ENCODE results near the gene SCAF11. TPM values are rescaled to one million over a fixed set of nuclear protein-coding genes. Genes with fewer than 3 reads are reported as not detected.
A peak's percentile ranks its signal among the peaks of the same experiment; 100 is the strongest.

The SCAF11 gene
- total and polyA plus RNA-seq, 8 donors: 88.4 to 142 (median 129) TPM

DNA sequence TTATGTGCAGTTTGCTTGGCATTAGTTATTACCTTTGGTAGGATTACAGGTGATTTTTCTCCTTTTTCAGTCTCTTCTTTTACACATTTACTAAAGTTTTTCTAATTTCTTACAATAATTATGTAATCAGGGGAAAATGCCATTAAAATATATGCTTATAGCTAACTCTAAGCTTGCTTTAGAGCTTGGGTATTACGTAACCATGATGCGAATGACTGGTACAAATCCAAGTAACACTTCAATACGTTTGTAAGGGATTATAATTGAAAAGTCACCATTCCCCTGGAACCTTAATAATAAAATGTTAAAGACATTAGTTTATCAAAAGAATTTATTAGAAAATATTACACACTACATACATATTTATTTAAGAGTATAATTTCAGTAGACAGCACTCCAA lies 71.6 kb downstream of the SCAF11 start:
- TF ChIP-seq, protein P1, sequence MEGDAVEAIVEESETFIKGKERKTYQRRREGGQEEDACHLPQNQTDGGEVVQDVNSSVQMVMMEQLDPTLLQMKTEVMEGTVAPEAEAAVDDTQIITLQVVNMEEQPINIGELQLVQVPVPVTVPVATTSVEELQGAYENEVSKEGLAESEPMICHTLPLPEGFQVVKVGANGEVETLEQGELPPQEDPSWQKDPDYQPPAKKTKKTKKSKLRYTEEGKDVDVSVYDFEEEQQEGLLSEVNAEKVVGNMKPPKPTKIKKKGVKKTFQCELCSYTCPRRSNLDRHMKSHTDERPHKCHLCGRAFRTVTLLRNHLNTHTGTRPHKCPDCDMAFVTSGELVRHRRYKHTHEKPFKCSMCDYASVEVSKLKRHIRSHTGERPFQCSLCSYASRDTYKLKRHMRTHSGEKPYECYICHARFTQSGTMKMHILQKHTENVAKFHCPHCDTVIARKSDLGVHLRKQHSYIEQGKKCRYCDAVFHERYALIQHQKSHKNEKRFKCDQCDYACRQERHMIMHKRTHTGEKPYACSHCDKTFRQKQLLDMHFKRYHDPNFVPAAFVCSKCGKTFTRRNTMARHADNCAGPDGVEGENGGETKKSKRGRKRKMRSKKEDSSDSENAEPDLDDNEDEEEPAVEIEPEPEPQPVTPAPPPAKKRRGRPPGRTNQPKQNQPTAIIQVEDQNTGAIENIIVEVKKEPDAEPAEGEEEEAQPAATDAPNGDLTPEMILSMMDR (IDR thresholded peaks at IDR 0.05): no peak
- DNase-seq (no peak), ATAC-seq (no peak)
- H3K4me1 ChIP-seq: no peaks in the 10 kb centered on the region
- H3K27ac ChIP-seq: no peak overlapping the region
- peaks cover 0 to 62% of the 10 kb centered on the region in 2 donors for H3K36me3 ChIP-seq
- no peaks in the 10 kb centered on the region for H3K27me3 ChIP-seq
- H3K4me3 ChIP-seq: no peak overlapping the region
- no peaks in the 10 kb centered on the region for H3K9me3 ChIP-seq
- intact Hi-C loops (cut with DNase I): no loop called here

DNA sequence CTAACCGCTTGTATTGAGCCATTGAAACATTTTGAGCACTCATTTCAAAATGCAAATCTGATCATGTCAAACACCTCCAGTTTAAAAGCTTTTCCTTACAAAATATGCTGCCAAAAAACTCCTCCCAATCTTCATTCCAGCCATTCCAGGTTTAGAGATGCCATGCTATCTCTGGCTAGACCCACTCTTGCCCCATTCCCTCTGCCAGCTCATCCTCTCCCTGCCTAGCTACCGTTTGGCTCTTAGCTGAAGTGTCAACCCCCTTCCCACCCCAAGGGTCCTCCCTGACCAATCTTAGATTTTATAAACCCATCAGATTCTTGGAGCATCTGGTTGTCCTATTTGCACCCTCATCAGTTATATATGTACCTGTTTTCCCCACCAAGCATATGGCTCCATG lies 75.0 kb downstream of the SCAF11 start:
- ATAC-seq: no peak
- TF ChIP-seq, protein P1 (IDR thresholded peaks at IDR 0.05): no peak
- Histone ChIP-seq H3K4me1 (no peaks in the 10 kb centered on the region), H3K27ac (no peak overlapping the region), H3K27me3 (no peaks in the 10 kb centered on the region), H3K9me3 (no peaks in the 10 kb centered on the region), H3K36me3 (peaks cover 0 to 28% of the 10 kb centered on the region in 2 donors), H3K4me3 (no peak overlapping the region)
- intact Hi-C loops (cut with DNase I): no loop called here
- DNase-seq: no peak

DNA sequence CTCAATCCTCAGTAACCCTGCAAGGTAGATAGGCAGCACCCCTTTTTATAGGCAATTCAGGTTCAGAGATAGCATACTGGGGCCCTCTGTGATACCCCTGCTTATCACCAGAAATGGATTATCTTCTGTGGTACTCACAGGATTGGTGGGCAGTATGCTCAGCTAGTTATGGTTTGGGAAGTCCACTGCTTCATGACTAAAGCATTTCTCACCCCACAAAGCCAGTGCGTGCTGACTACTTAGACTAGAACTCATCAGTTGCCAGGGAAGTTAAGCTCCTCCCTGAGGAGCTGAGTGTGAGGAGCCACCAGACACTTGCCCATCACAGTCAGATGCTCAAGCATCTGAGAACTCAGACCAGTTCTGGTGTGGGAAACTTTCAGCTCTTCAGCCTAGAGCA lies 76.3 kb downstream of the SCAF11 start:
- H3K9me3 ChIP-seq: no peaks in the 10 kb centered on the region
- TF ChIP-seq, protein P1 (IDR thresholded peaks at IDR 0.05): no peak
- ATAC-seq (peak; percentile 40), DNase-seq (no peak)
- intact Hi-C loops (cut with DNase I): no loop called here
- H3K4me1 ChIP-seq: no peaks in the 10 kb centered on the region
- H3K27me3 ChIP-seq: no peaks in the 10 kb centered on the region
- H3K36me3 ChIP-seq: peaks cover 0 to 21% of the 10 kb centered on the region in 2 donors
- no peak overlapping the region for H3K27ac ChIP-seq
- no peak overlapping the region for H3K4me3 ChIP-seq

DNA sequence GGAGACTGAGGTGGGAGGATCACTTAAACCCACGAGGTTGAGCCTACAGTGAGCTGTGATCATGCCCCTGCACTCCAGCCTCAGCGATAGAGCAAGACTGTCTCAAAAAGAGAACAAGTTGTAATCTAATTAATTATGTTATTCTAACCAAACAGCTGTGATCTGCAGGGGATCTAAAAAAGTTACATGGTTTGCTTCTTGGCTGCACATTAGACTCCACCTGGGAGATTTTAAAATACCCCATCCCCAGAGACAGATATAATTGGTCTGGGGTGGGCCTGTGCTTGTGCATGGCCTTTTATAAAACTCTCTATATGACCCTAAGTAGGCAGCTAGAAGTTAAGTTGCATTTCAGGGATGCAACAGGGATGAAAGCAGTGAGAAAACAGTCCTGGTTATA lies 76.7 kb downstream of the SCAF11 start:
- no peak for DNase-seq
- Histone ChIP-seq H3K36me3 (peaks cover 0 to 19% of the 10 kb centered on the region in 2 donors), H3K27ac (no peak overlapping the region), H3K4me1 (no peaks in the 10 kb centered on the region), H3K4me3 (no peak overlapping the region), H3K9me3 (no peaks in the 10 kb centered on the region), H3K27me3 (no peaks in the 10 kb centered on the region)
- TF ChIP-seq, protein P1 (IDR thresholded peaks at IDR 0.05): no peak
- intact Hi-C loops (cut with DNase I): no loop called here
- ATAC-seq: no peak

DNA sequence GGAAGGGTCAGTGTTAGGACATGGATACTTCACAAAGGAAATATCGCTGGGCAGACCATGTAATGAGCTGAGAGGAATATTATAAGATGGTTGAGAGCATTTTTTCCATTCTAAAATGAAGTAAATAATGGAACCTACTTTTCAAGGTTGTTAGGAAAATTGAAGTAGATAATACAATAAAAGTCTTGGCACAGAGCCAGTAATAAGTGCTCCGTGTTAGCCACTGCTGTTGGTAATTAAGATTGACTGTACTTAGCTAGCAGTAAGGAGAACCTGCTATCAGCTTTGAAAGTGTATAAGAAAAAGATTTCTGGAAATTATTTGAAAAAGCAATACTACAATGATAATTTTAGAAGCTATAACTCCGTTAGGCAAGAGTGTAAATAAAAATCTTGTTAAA lies 77.6 kb downstream of the SCAF11 start:
- intact Hi-C loops (cut with DNase I): no loop called here
- ATAC-seq (no peak), DNase-seq (no peak)
- Histone ChIP-seq H3K36me3 (peaks cover 0 to 12% of the 10 kb centered on the region in 2 donors), H3K4me1 (no peaks in the 10 kb centered on the region), H3K4me3 (no peak overlapping the region), H3K27ac (no peak overlapping the region), H3K9me3 (no peaks in the 10 kb centered on the region), H3K27me3 (no peaks in the 10 kb centered on the region)
- TF ChIP-seq, protein P1 (IDR thresholded peaks at IDR 0.05): no peak

Data from left lung (tissue), 10 donors.